IMR-90 (cell line): ENCODE results near the gene RUBCN. TPM values are rescaled to one million over a fixed set of nuclear protein-coding genes. Genes with fewer than 3 reads are reported as not detected.

ENCODE experiments used
- ATAC-seq: fragments of 200-7000 bp; cut with Tn5 transposase; 2 replicates; pipeline ENCODE4 v1.9.1; 2020; ENCODE audit warnings: low read depth, mild to moderate bottlenecking, moderate library complexity
- BruUV-seq: library from RNA; stranded (reverse); fragments of 400-500 nt; replicated peaks from 2 replicates; lab custom pipeline; 2021; lab: Mats Ljungman, UMichigan
- CTCF ChIA-PET: fragments of 300-600 bp; formaldehyde crosslinking; extraction: SDS; loops from one replicate; lab custom pipeline; 2021; ENCODE audit warnings: antibody characterized with exemption; lab: Yijun Ruan, JAX
- POLR2A ChIA-PET: fragments of 300-600 bp; sonication (Branson Sonifier 250); formaldehyde crosslinking; loops from one replicate; lab custom pipeline; 2022; ENCODE audit warnings: antibody characterized with exemption; ENCODE audit not compliant: unreplicated experiment; lab: Charles Lee
- DNase-seq: peaks from one replicate; pipeline ENCODE4 v3.0.0; 2013
- H2AFZ ChIP-seq: replicated peaks from 2 replicates; pipeline ENCODE3; 2013; ENCODE audit warnings: low read length, mild to moderate bottlenecking; ENCODE audit not compliant: poor library complexity
- H2AK5ac ChIP-seq: 2 replicates; pipeline ENCODE4 v1.6.1; 2013; ENCODE audit warnings: low read depth, low read length, inconsistent platforms
- H2AK9ac ChIP-seq: replicated peaks from 2 replicates; pipeline ENCODE3; 2013; ENCODE audit warnings: mild to moderate bottlenecking, low read depth, low read length, moderate library complexity; ENCODE audit not compliant: poor library complexity
- H2BK120ac ChIP-seq: 2 replicates; pipeline ENCODE4 v1.6.1; 2013; ENCODE audit warnings: low read depth, low read length, inconsistent platforms
- H2BK15ac ChIP-seq: 3 replicates; pipeline ENCODE4 v1.6.1; 2013; ENCODE audit warnings: low read depth, low read length, inconsistent platforms
- H2BK20ac ChIP-seq: 2 replicates; pipeline ENCODE4 v1.6.1; 2013; ENCODE audit warnings: low read depth, mild to moderate bottlenecking, inconsistent platforms, low read length, moderate library complexity
- H2BK5ac ChIP-seq: 2 replicates; pipeline ENCODE4 v1.6.1; 2013; ENCODE audit warnings: mild to moderate bottlenecking, low read depth, low read length, inconsistent platforms; ENCODE audit not compliant: poor library complexity, severe bottlenecking
- H3K14ac ChIP-seq: replicated peaks from 2 replicates; pipeline ENCODE4 v1.6.1; 2013; ENCODE audit warnings: low read depth, low read length, inconsistent platforms
- H3K18ac ChIP-seq: 2 replicates; pipeline ENCODE4 v1.6.1; 2013; ENCODE audit warnings: low read depth, low read length, control low read depth
- H3K23ac ChIP-seq: 2 replicates; pipeline ENCODE4 v1.6.1; 2013; ENCODE audit warnings: low read depth, low read length, inconsistent platforms
- H3K27ac ChIP-seq: 2 replicates; pipeline ENCODE4 v1.5.1; 2013; ENCODE audit warnings: mild to moderate bottlenecking, control low read depth, low read length; ENCODE audit not compliant: insufficient read depth
- H3K27me3 ChIP-seq: 2 replicates; pipeline ENCODE4 v1.6.1; 2013; ENCODE audit warnings: low read length; ENCODE audit not compliant: control insufficient read depth, insufficient read depth
- H3K36me3 ChIP-seq: 2 replicates; pipeline ENCODE4 v1.6.1; 2013; ENCODE audit warnings: low read length, mixed read lengths; ENCODE audit not compliant: control insufficient read depth, insufficient read depth
- H3K4ac ChIP-seq: 2 replicates; pipeline ENCODE4 v1.6.1; 2013; ENCODE audit warnings: low read depth, low read length, inconsistent platforms
- H3K4me1 ChIP-seq: 2 replicates; pipeline ENCODE4 v1.6.1; 2013; ENCODE audit warnings: low read length, mixed read lengths; ENCODE audit not compliant: control insufficient read depth, insufficient read depth
- H3K4me2 ChIP-seq: 2 replicates; pipeline ENCODE4 v1.6.1; 2013; ENCODE audit warnings: low read depth, mild to moderate bottlenecking, control low read depth, low read length, moderate library complexity
- H3K4me3 ChIP-seq: 2 replicates; pipeline ENCODE4 v1.5.1; 2013; ENCODE audit warnings: low read depth, mild to moderate bottlenecking, control low read depth, low read length, moderate library complexity; ENCODE audit not compliant: insufficient read depth
- H3K56ac ChIP-seq: 2 replicates; pipeline ENCODE4 v1.6.1; 2013; ENCODE audit warnings: low read length, inconsistent platforms; ENCODE audit not compliant: insufficient read depth; ENCODE audit errors: extremely low read depth
- H3K79me1 ChIP-seq, 2 experiments: 2 replicates each; pipeline ENCODE4 v1.6.1; 2013; ENCODE audit warnings: low read length in 2 of 2, inconsistent platforms in 1 of 2, low read depth in 1 of 2
- H3K9ac ChIP-seq: 2 replicates; pipeline ENCODE4 v1.6.1; 2013; ENCODE audit warnings: low read depth, low read length, control low read depth
- H3K9me1 ChIP-seq: 2 replicates; pipeline ENCODE4 v1.6.1; 2013; ENCODE audit warnings: low read length, inconsistent platforms; ENCODE audit not compliant: insufficient read depth
- H3K9me3 ChIP-seq: 2 replicates; pipeline ENCODE4 v1.6.1; 2013; ENCODE audit warnings: low read length; ENCODE audit not compliant: control insufficient read depth, insufficient read depth
- H4K20me1 ChIP-seq: 2 replicates; pipeline ENCODE4 v1.6.1; 2013; ENCODE audit warnings: low read length, inconsistent platforms; ENCODE audit not compliant: insufficient read depth
- H4K5ac ChIP-seq: 2 replicates; pipeline ENCODE4 v1.6.1; 2013; ENCODE audit warnings: mild to moderate bottlenecking, low read depth, low read length, control low read depth
- H4K8ac ChIP-seq, 2 experiments: 2 replicates each; pipeline ENCODE4 v1.6.1; 2013; ENCODE audit warnings: low read depth in 2 of 2, low read length in 2 of 2, control low read depth in 1 of 2, inconsistent platforms in 1 of 2
- H4K91ac ChIP-seq: 2 replicates; pipeline ENCODE4 v1.6.1; 2013; ENCODE audit warnings: low read depth, low read length, inconsistent platforms; ENCODE audit not compliant: insufficient read depth
- FOS ChIP-seq: fragments of 150-350 bp; IDR thresholded peaks from 2 replicates; pipeline ENCODE4 v1.6.1; 2016; ENCODE audit warnings: low read depth, low read length
- SMC3 ChIP-seq: fragments of 150-350 bp; IDR thresholded peaks from 2 replicates; pipeline ENCODE4 v1.6.1; 2016; ENCODE audit warnings: low read depth, mild to moderate bottlenecking, antibody characterized with exemption, low read length, moderate library complexity
- WGBS, 2 experiments: methylation state at CpG; one replicate each; pipeline versions ENCODE4 v1.1.5 to v1.1.7; 2013; ENCODE audit warnings: missing lambda C conversion rate in 2 of 2; ENCODE audit not compliant: insufficient read length in 1 of 2; ENCODE audit errors: extremely low coverage in 2 of 2; 5-methylcytosine and 5-hydroxymethylcytosine counted together
- dilution Hi-C: fragments of 300-500 bp; cut with HindIII; formaldehyde crosslinking; loops from one replicate; pipeline ENCODE4 v1.14.3; 2018; ENCODE audit warnings: low sequenced_read_pairs; ENCODE audit not compliant: unreplicated experiment
- in situ Hi-C: fragments of 300-500 bp; cut with MboI; formaldehyde crosslinking; loops from 3 replicates; pipeline ENCODE4 v1.14.3; 2019; ENCODE audit warnings: low sequenced_read_pairs, inconsistent platforms, mixed read lengths
- intact Hi-C: fragments of 100-400 bp; cut with micrococcal nuclease; formaldehyde crosslinking; loops from 2 replicates; pipeline ENCODE4 v1.10.0; 2022
- polyA plus RNA-seq, 3 experiments: library from polyadenylated mRNA; depleted of rRNA; stranded (reverse); fragments of >200 nt; gene quantifications; 2 replicates each; pipeline ENCODE4 v1.2.3, GENCODE V29; 2012; ENCODE audit warnings: low replicate concordance in 1 of 3
- total RNA-seq: library from RNA; depleted of rRNA; stranded (reverse); fragments of >200 nt; gene quantifications from 2 replicates; pipeline ENCODE4 v1.2.3, GENCODE V29; 2012
- TF ChIP-seq, protein P1 (sequence below): fragments of 150-350 bp; IDR thresholded peaks from 2 replicates; pipeline ENCODE4 v1.6.1; 2016; ENCODE audit warnings: low read depth, mild to moderate bottlenecking, low read length, moderate library complexity, borderline replicate concordance
- TF ChIP-seq, protein P2 (sequence below): conservative IDR thresholded peaks from 2 replicates; pipeline ENCODE4 v1.5.1; 2012; ENCODE audit warnings: mild to moderate bottlenecking, low read depth, low read length, improper control_type of control experiment
- TF ChIP-seq, protein P3 (sequence below): fragments of 150-350 bp; IDR thresholded peaks from 2 replicates; pipeline ENCODE4 v1.6.1; 2017; ENCODE audit warnings: mild to moderate bottlenecking, antibody characterized with exemption, low read length, low read depth

Gene RUBCN
- total and polyA plus RNA-seq, 2 of the 4 experiments (the other 2 are of a cell fraction), result 10.8 to 12.6 TPM

DNA sequence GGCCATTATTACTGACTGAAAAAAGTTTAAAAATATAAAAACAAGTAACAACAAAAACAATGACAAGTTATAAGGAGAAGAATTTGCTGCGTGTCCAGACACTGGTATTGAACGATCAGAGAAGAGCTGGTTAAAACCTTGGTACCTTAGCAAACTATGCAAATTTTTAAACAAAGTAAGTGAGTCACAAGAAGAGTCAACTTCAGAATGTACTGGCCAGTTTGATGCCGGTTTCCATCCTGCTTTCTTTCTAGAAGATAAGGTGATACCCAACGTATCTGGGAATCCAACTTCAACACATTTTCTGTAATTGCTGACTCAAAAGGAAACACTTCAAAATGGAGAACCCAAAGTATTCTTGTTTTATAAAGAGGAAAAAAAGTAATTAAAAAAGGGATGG, 49.8 kb downstream of the RUBCN start:
- no peak overlapping the region for H3K27ac ChIP-seq
- no peak overlapping the region for H4K8ac ChIP-seq
- H3K4me2 ChIP-seq, result no peak overlapping the region
- dilution Hi-C loops (no loop called here), intact Hi-C loops (no loop called here), in situ Hi-C loops (no loop called here)
- H3K4ac ChIP-seq, result no peak overlapping the region
- no peaks in the 10 kb centered on the region for H3K27me3 ChIP-seq
- no peak overlapping the region for H4K5ac ChIP-seq
- no peaks in the 10 kb centered on the region for H3K9me3 ChIP-seq
- no peaks in the 10 kb centered on the region for H3K4me1 ChIP-seq
- H3K79me1 ChIP-seq, result peaks cover 0 to 4% of the 10 kb centered on the region in 2 experiments; a peak in 1 of 4 replicates
- TF ChIP-seq, protein P1, sequence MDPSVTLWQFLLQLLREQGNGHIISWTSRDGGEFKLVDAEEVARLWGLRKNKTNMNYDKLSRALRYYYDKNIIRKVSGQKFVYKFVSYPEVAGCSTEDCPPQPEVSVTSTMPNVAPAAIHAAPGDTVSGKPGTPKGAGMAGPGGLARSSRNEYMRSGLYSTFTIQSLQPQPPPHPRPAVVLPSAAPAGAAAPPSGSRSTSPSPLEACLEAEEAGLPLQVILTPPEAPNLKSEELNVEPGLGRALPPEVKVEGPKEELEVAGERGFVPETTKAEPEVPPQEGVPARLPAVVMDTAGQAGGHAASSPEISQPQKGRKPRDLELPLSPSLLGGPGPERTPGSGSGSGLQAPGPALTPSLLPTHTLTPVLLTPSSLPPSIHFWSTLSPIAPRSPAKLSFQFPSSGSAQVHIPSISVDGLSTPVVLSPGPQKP, result no peak
- TF ChIP-seq, protein P2, sequence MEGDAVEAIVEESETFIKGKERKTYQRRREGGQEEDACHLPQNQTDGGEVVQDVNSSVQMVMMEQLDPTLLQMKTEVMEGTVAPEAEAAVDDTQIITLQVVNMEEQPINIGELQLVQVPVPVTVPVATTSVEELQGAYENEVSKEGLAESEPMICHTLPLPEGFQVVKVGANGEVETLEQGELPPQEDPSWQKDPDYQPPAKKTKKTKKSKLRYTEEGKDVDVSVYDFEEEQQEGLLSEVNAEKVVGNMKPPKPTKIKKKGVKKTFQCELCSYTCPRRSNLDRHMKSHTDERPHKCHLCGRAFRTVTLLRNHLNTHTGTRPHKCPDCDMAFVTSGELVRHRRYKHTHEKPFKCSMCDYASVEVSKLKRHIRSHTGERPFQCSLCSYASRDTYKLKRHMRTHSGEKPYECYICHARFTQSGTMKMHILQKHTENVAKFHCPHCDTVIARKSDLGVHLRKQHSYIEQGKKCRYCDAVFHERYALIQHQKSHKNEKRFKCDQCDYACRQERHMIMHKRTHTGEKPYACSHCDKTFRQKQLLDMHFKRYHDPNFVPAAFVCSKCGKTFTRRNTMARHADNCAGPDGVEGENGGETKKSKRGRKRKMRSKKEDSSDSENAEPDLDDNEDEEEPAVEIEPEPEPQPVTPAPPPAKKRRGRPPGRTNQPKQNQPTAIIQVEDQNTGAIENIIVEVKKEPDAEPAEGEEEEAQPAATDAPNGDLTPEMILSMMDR, result no peak
- TF ChIP-seq, protein P3, sequence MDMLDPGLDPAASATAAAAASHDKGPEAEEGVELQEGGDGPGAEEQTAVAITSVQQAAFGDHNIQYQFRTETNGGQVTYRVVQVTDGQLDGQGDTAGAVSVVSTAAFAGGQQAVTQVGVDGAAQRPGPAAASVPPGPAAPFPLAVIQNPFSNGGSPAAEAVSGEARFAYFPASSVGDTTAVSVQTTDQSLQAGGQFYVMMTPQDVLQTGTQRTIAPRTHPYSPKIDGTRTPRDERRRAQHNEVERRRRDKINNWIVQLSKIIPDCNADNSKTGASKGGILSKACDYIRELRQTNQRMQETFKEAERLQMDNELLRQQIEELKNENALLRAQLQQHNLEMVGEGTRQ, result no peak
- TF ChIP-seq FOS (no peak), SMC3 (no peak)
- BruUV-seq, result no TSS peak
- H2AFZ ChIP-seq, result no peak overlapping the region
- ChIA-PET CTCF (no interaction called here), POLR2A (no interaction called here)
- no peak overlapping the region for H3K56ac ChIP-seq
- H3K18ac ChIP-seq, result no peak overlapping the region
- H2AK5ac ChIP-seq, result no peak overlapping the region
- H3K4me3 ChIP-seq, result no peak overlapping the region
- H3K9me1 ChIP-seq, result peaks cover 17% of the 10 kb centered on the region
- H3K36me3 ChIP-seq, result peaks cover 17% of the 10 kb centered on the region
- WGBS, 2 experiments, result no CpG with 5 or more reads among the region's 4 CpGs
- H3K9ac ChIP-seq, result no peak overlapping the region
- no peak overlapping the region for H3K14ac ChIP-seq
- H2BK15ac ChIP-seq, result no peak overlapping the region
- DNase-seq, result peak; percentile 11
- 0 out of 2 replicates have a peak, but pooled peaks have one; percentile 40 for ATAC-seq
- H4K20me1 ChIP-seq, result no peaks in the 10 kb centered on the region
- no peak overlapping the region for H3K23ac ChIP-seq
- no peak overlapping the region for H2BK120ac ChIP-seq
- no peak overlapping the region for H4K91ac ChIP-seq
- no peak overlapping the region for H2BK20ac ChIP-seq
- H2BK5ac ChIP-seq, result no peak overlapping the region
- no peak overlapping the region for H2AK9ac ChIP-seq
